H1 (cell line): Measurements from ENCODE around the gene NME9. TPM values are rescaled to one million over a fixed set of nuclear protein-coding genes. Genes with fewer than 3 reads are reported as not detected.

Experiments used
- NANOG ChIP-seq: IDR thresholded peaks from 2 replicates; pipeline ENCODE4 v1.6.1; 2011; ENCODE audit warnings: low read length, low read depth, mild to moderate bottlenecking, inconsistent platforms; ENCODE audit not compliant: insufficient read depth, poor library complexity, severe bottlenecking
- SP4 ChIP-seq: IDR thresholded peaks from 2 replicates; pipeline ENCODE4 v1.6.1; 2012; ENCODE audit warnings: low read length, inconsistent platforms
- TAF1 ChIP-seq: IDR thresholded peaks from 2 replicates; pipeline ENCODE4 v1.6.1; 2011; ENCODE audit warnings: mild to moderate bottlenecking, low read depth, low read length
- TEAD4 ChIP-seq: IDR thresholded peaks from 2 replicates; pipeline ENCODE4 v1.6.1; 2012; ENCODE audit warnings: low read depth, low read length, inconsistent platforms, mixed read lengths
- polyA plus RNA-seq, 7 experiments: library from polyadenylated mRNA; depleted of rRNA in 3 of 7; stranded (reverse) in 5 of 7; unstranded in 2 of 7; fragments of >200 nt in 5 of 7; fragments of 200-250 nt in 2 of 7; gene quantifications; 1 replicate in 5 of 7; 2 replicates in 1 of 7; 4 replicates in 1 of 7; pipeline versions ENCODE4 v1.2.1 to v1.2.3, GENCODE V29; 2011 to 2013; ENCODE audit warnings: missing spikeins in 2 of 7, mixed read lengths in 2 of 7
- total RNA-seq: library from RNA; stranded (reverse); fragmentation: NEBNext Ultra II Directional; extraction: Animal tissue kit (Norgen Biotek cat#: 25700); gene quantifications from 2 replicates; pipeline ENCODE4 v1.2.1, GENCODE V29; 2021

Gene NME9
- total and polyA plus RNA-seq, 2 of the 8 experiments (the other 6 are each of a cell fraction or from before 2014, with no cell fraction given), result 0.11 TPM; not detected in 1

GRCh38 chr3:138289701-138290100, 40.0 kb downstream of the NME9 start (continued):
- no peak for TF ChIP-seq NANOG
- TF ChIP-seq TEAD4, result no peak
- no peak for TF ChIP-seq TAF1
- no peak for TF ChIP-seq SP4
